GM23248 (cell line): ENCODE results near the gene TOP3A.

Source experiments
- EZH2 ChIP-seq: fragments of 200-600 bp; sonication (generic); IDR thresholded peaks from 2 replicates; pipeline ENCODE4 v1.6.1; 2018; ENCODE audit warnings: antibody characterized with exemption, mild to moderate bottlenecking; ENCODE audit not compliant: insufficient read depth, poor library complexity, severe bottlenecking
- EZH2phosphoT487 ChIP-seq: fragments of 200-600 bp; sonication (generic); IDR thresholded peaks from 2 replicates; pipeline ENCODE4 v1.6.1; 2018; ENCODE audit warnings: antibody characterized with exemption, moderate library complexity, mild to moderate bottlenecking, low read depth; ENCODE audit not compliant: insufficient read depth

DNA sequence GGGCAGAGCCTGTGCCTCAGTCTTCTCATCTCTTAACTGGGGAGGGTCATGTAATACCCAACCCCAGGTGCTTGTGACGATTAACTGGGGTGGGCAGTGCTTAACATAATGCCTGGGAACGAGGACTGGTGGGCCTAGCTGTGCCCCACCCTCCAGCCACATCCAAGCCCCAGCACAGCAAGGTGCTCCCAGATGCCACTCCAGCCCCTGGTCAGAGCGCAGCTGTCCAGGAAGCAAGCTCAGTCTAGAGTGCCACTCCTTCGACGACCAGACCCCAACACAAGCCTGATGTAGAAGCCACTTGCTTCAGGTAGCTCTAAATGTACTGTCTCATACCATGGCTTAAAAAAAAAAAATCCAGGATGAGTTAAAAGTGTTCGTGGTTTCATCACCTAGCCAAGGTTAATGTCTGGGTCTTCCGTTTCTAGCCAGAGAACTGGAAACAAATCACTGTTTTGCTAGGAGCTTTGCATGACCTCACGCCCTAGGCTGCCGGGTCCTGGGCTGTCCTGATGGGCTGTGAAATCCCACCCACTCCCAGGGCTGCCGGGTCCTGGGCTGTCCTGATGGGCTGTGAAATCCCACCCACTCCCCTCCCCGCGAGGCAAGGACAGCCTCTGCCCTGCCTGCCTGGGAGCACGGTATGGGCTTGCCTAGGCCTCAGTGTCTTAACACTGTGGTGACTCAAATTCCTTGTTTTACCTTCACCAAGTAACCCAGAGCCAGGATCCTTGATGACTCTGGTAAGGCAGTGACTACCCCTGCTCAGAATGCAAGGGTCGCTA is 46.7 kb downstream of the TOP3A start:
- TF ChIP-seq EZH2 (no peak), EZH2phosphoT487 (no peak)
